WTC11 (cell line): Measurements from ENCODE around the gene RBM38.

Experiments used
- CTCF ChIP-seq: fragments of 200-600 bp; IDR thresholded peaks from 2 replicates; pipeline ENCODE4 v1.8.0; 2022; ENCODE audit warnings: antibody characterized with exemption
- NFE2L1 ChIP-seq: sonication (generic); formaldehyde crosslinking; IDR thresholded peaks from 2 replicates; pipeline ENCODE4 v1.8.1; 2023; ENCODE audit warnings: missing genetic modification reagents
- ZNF317 ChIP-seq: sonication (generic); formaldehyde crosslinking; IDR thresholded peaks from 2 replicates; pipeline ENCODE4 v1.8.1; 2023; ENCODE audit warnings: low read depth, mild to moderate bottlenecking, moderate library complexity, missing genetic modification reagents, borderline replicate concordance

DNA sequence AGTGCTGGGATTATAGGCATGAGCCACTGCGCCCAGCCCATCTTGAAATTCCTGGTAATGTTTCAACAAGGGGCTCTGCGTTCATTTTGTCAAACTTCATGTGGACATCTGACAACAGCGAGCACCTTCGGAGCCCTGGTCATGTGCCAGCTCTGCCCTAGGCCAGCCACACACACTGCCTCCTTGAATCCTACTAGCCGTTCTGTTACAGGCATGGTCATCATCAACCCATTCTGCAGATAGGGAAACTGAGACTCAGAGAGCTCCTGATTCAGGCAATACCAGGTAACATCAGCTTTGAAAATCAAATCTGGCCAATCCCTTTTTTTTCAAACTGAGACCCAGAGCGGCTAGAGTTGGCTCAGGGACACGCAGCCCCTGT lies 41.3 kb downstream of the RBM38 start:
- TF ChIP-seq NFE2L1 (CRISPR knock-in tag): no peak
- TF ChIP-seq ZNF317 (CRISPR knock-in tag): no peak
- TF ChIP-seq CTCF: no peak
